ENCODE results near the gene TNNT2. TPM values are rescaled to one million over a fixed set of nuclear protein-coding genes. Genes with fewer than 3 reads are reported as not detected.
A peak's percentile ranks its signal among the peaks of the same experiment; 100 is the strongest.

The TNNT2 gene
- total RNA-seq, 1 donor from 2014 or later: 13.2 TPM

DNA sequence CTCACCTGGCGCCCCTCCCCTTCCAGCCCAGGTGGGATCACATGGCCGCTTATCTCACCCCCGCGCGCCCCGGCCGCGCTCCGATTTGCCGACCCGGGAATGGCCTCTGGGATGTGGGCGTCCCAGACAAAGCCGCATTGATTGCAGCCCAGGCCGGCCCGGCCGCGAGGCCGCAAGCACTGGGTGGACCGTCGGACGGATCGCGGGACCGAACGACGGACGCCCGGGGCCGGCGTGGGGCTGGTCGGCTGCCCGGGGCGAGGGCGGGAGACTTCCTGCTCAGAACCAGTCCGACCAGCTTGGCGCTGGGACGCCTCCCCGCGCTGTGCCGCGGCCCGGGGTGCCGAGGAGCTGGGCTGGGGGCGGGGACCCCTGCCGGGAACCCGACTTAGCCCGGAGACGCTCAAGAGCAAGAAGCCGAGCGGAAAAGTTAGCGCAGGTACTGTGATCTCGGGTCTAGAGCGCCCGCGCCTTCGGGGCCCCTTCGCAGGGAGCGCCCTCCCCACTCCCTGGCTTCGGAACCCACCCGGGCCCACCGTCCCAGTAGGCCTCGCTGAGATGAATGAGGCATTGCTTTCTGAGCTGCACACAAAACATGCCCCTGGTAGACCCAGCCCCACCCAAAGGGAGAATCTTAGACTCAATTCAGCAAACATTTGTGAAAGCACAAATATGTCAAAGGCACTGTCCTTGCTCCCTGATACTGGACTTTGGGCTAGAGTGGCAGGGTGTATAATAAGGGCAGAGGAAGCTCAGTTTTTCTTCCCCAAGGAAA, 22.1 kb upstream of the TNNT2 start:
- no peaks in the 10 kb centered on the region for H3K9me3 ChIP-seq (ENCODE audit: low read depth)
- peaks cover 9% of the 10 kb centered on the region for H3K4me1 ChIP-seq
- no peaks in the 10 kb centered on the region for H3K36me3 Mint-ChIP-seq
- H3K4me2 ChIP-seq: peak overlapping the region; percentile 88
- peak overlapping the region; percentile 96 for H2AFZ ChIP-seq (replicated peaks)
- TF ChIP-seq EZH2 (IDR thresholded peaks at IDR 0.05): peak; percentile 99
- TF ChIP-seq CTCF (IDR thresholded peaks at IDR 0.05): no peak
- peak; percentile 96 for TF ChIP-seq EZH2phosphoT487 (IDR thresholded peaks at IDR 0.05)
- no peak overlapping the region for H3K27ac Mint-ChIP-seq
- peak; percentile 66 for DNase-seq (ENCODE audit: low spot score)
- H3K4me3 Mint-ChIP-seq: peak overlapping the region; percentile 33
- no peaks in the 10 kb centered on the region for H3K9me3 Mint-ChIP-seq
- no peaks in the 10 kb centered on the region for H4K20me1 ChIP-seq (ENCODE audit: low read depth)
- H3K27me3 ChIP-seq: peaks cover 60% of the 10 kb centered on the region
- H3K4me3 ChIP-seq: peak overlapping the region; percentile 54
- no peak overlapping the region for H3K27ac ChIP-seq
- no peaks in the 10 kb centered on the region for H3K79me2 ChIP-seq (ENCODE audit: low read depth)
- peaks cover 35% of the 10 kb centered on the region for H3K27me3 Mint-ChIP-seq (ENCODE audit: insufficient read depth, low read depth)
- peaks cover 3% of the 10 kb centered on the region for H3K4me1 Mint-ChIP-seq
- no peak overlapping the region for H3K9ac ChIP-seq
- no peaks in the 10 kb centered on the region for H3F3A ChIP-seq (ENCODE audit: low read depth)
- H3K36me3 ChIP-seq: no peaks in the 10 kb centered on the region

- no peaks in the 10 kb centered on the region for H3K36me3 Mint-ChIP-seq
- H3K4me3 ChIP-seq: peak within 1 kb of the TSS; percentile 54
Measured at GRCh38 chr1:201399018-201399351, 21.5 kb upstream of the TNNT2 start, which contains the start of gene LAD1. LAD1 (minus strand) TSS chr1:201399324; CDS start chr1:201399306, 18 bp downstream.

DNA sequence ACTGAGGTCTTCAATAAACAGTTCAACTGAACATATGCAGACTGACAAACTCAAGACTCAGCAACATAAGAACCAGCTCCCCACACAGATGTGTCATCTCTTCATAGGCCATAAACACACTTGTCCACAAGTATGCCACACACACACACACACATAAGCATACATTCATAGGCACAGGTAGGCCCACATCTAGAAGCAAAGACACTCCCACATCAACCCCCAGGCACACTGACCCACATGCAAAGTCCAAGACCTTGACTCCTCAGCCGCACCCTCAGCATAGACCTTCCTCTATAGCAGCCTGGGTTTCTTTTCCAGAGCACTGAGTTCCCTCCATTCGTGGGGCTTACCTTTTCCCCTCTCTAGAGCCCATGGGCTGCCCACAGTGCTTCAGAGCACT, 20.2 kb upstream of the TNNT2 start:
- no peaks in the 10 kb centered on the region for H3K36me3 ChIP-seq
- H3K27me3 ChIP-seq: peaks cover 54% of the 10 kb centered on the region
- DNase-seq (ENCODE audit: low spot score): no peak
- H3F3A ChIP-seq (ENCODE audit: low read depth): no peaks in the 10 kb centered on the region
- Mint-ChIP-seq H3K36me3 (no peaks in the 10 kb centered on the region), H3K4me3 (peak overlapping the region; percentile 18), H3K9me3 (no peaks in the 10 kb centered on the region), H3K27ac (no peak overlapping the region), H3K4me1 (peaks cover 3% of the 10 kb centered on the region), H3K27me3 (ENCODE audit: insufficient read depth, low read depth) (peaks cover 38% of the 10 kb centered on the region)
- H3K4me2 ChIP-seq: no peak overlapping the region
- H3K4me1 ChIP-seq: peaks cover 9% of the 10 kb centered on the region
- no peaks in the 10 kb centered on the region for H3K79me2 ChIP-seq (ENCODE audit: low read depth)
- H4K20me1 ChIP-seq (ENCODE audit: low read depth): no peaks in the 10 kb centered on the region
- no peak overlapping the region for H3K9ac ChIP-seq
- no peak overlapping the region for H3K27ac ChIP-seq
- H3K9me3 ChIP-seq (ENCODE audit: low read depth): no peaks in the 10 kb centered on the region
- no peak for TF ChIP-seq EZH2phosphoT487 (IDR thresholded peaks at IDR 0.05)
- TF ChIP-seq EZH2 (IDR thresholded peaks at IDR 0.05): no peak
- no peak overlapping the region for H2AFZ ChIP-seq (replicated peaks)
- H3K4me3 ChIP-seq: no peak overlapping the region

More at GRCh38 chr1:201399018-201399351, 21.5 kb upstream of the TNNT2 start, which contains the start of gene LAD1:
- no peaks in the 10 kb centered on the region for H3K9me3 Mint-ChIP-seq
- peaks cover 35% of the 10 kb centered on the region for H3K27me3 Mint-ChIP-seq (ENCODE audit: insufficient read depth, low read depth)
- peak within 1 kb of the TSS; percentile 33 for H3K4me3 Mint-ChIP-seq
- peak within 1 kb of the TSS; percentile 96 for H2AFZ ChIP-seq (replicated peaks)
- TF ChIP-seq EZH2phosphoT487 (IDR thresholded peaks at IDR 0.05): no peak
- TF ChIP-seq EZH2 (IDR thresholded peaks at IDR 0.05): no peak
- no peak for TF ChIP-seq CTCF (IDR thresholded peaks at IDR 0.05)
- DNase-seq (ENCODE audit: low spot score): no peak
- peaks cover 60% of the 10 kb centered on the region for H3K27me3 ChIP-seq
- no peaks in the 10 kb centered on the region for H4K20me1 ChIP-seq (ENCODE audit: low read depth)
- no peaks in the 10 kb centered on the region for H3K36me3 ChIP-seq
- no peak within 1 kb of the TSS for H3K27ac ChIP-seq
- no peaks in the 10 kb centered on the region for H3K9me3 ChIP-seq (ENCODE audit: low read depth)
- H3K4me1 Mint-ChIP-seq: peaks cover 3% of the 10 kb centered on the region
- no peak within 1 kb of the TSS for H3K9ac ChIP-seq
- H3K27ac Mint-ChIP-seq: no peak within 1 kb of the TSS
- no peaks in the 10 kb centered on the region for H3K79me2 ChIP-seq (ENCODE audit: low read depth)
- H3K4me1 ChIP-seq: peaks cover 9% of the 10 kb centered on the region
- H3F3A ChIP-seq (ENCODE audit: low read depth): no peaks in the 10 kb centered on the region
- H3K4me2 ChIP-seq: peak within 1 kb of the TSS; percentile 88

Data from neural progenitor cell (in vitro differentiated cells).